ENCODE measurements around the gene DGKI.

DNA sequence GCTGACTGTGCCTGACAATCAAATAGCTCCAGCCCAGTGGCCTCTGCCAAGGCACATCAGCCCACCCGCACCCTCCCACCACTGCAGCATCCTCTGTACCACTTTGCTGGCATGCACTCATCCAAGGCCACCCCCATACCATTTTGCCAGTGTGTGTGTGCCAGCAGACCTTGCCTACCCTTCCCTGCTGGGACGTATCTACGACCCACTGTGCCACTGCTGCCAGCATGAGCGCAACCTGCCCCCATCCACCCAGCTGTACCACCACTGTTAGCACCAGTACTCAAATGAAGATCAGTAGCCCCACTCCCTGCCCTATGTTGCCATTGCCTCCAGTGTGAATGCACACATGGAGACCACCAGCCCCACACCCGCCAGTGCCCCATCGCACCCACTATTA lies 353.9 kb downstream of the DGKI start:
- no peak for TF ChIP-seq POLR2A (IDR thresholded peaks at IDR 0.05)
- TF ChIP-seq CTCF (IDR thresholded peaks at IDR 0.05 in 4 of 5, conservative IDR thresholded peaks at IDR 0.05 in 1 of 5): no peak
